Left forelimb (tissue), 1 donor: Measurements from ENCODE around the gene SLC13A1.
"Not testable (repeated sequence)": the region's sequence is repeated elsewhere in the genome, so short reads cannot be mapped to it uniquely, and the experiment has no call there.

Experiments used
- DNase-seq: peaks from one replicate; pipeline ENCODE4 v3.0.0-alpha.2; 2018; ENCODE audit warnings: low spot score

SLC13A1 gene, protein sequence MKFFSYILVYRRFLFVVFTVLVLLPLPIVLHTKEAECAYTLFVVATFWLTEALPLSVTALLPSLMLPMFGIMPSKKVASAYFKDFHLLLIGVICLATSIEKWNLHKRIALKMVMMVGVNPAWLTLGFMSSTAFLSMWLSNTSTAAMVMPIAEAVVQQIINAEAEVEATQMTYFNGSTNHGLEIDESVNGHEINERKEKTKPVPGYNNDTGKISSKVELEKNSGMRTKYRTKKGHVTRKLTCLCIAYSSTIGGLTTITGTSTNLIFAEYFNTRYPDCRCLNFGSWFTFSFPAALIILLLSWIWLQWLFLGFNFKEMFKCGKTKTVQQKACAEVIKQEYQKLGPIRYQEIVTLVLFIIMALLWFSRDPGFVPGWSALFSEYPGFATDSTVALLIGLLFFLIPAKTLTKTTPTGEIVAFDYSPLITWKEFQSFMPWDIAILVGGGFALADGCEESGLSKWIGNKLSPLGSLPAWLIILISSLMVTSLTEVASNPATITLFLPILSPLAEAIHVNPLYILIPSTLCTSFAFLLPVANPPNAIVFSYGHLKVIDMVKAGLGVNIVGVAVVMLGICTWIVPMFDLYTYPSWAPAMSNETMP

GRCh38 chr7:123199883-123200282 is at the start of gene SLC13A1:
Gene SLC13A1 (minus strand): TSS chr7:123199969. CDS start chr7:123199946, 23 bp downstream.
- no peak for DNase-seq

- DNase-seq, result no peak
Observed at GRCh38 chr7:123244768-123245167, 45.0 kb upstream of the SLC13A1 start.

DNA sequence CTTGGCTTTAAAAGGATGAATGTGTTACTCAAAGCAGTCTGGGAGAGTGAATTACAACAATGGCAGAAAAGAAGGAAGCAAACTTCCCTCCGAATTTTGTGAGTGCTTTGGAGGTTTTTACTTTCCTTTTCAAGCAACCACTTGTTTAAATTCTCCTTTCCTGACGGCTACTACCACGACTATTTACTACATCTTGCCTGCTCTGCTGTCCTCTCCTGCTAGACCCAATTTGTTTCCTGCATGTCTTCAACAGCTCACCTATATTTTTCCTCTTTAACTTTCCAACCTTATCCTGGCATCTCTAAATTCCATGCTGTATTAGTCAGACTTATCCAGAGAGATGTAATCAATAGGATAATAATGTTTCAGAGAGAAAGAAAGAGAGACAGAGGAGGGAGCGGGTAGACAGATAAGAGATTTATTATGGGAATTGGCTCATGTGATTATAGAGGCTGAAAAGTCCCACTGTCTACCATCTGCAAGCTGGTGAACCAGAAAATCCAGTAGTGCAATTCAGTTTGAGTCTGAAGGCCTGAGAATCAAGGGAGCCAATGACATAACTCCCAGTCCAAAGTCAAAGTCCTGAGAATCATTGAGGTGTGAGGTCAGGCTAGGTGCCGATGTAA is 42.8 kb upstream of the SLC13A1 start:
- DNase-seq, result no peak

- no peak for DNase-seq
Observed at GRCh38 chr7:123241809-123242208, 42.0 kb upstream of the SLC13A1 start.

DNA sequence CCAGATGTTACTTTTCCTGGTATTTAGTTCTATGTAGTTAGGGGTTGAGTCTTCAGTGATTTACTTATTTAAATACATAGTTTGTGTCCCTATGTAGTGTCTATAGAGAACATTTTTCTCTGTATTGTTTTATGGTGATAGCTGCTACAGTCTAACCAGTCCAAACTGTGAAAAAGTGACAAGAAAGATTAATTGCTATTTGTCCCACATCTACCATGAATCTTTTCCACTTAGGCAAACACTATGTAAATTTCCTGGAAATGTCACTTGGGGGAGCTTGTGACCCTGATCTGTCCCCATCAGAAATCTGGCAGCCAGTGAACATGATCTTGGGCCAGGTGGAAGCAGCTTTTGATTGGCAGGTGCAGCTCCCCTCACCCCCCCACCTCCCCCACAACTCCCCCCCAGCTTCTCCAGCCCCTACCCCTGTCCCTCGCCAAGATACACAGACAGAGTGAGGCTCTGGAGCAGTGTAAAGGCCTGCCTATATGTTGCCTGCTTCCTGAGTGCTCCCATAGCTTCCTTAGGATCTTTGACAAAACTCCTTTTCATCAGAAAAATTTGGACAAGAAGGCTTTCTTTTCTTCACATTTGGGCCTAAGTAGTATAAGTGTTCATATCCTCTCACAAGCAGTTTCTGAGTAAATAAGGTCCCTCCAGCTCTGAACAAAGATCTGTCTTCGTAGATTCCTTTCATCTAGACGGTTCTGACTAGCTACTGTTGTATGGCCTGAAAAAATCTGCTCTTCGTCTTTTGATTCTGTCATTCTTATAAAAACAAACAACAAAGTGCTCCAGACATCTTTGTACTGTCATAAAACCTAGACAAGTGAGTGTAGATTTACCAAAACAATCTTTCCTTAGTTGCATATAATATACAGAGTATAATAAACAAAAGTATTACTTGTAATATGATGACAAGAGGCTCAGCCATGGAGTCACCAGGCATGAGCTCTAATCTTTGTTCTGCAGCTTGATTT is 31.5 kb upstream of the SLC13A1 start:
- DNase-seq, result no peak

GRCh38 chr7:123230603-123231002 is 30.8 kb upstream of the SLC13A1 start:
- no peak for DNase-seq

GRCh38 chr7:123230147-123230546 is 30.4 kb upstream of the SLC13A1 start:
- no peak for DNase-seq

- no peak for DNase-seq
Observed at GRCh38 chr7:123229426-123229825, 29.7 kb upstream of the SLC13A1 start.

DNA sequence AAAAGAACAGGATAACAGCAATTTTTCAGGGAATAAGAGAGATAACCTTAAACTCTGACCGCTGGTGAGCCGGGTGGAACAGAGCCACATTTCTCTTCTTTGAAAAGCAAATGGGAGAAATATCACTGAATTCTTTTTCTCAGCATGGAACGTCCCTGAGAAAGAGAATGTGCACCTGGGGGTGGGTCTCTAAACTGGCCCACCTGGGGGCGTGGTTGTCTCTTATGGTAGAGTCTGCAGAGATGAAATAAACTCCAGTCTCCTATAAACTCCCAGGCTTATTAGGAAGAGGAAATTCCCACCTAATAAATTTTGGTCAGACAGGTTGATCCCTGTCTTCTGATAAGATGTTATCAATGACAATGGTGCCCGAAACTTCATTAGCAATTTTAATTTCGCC is 27.9 kb upstream of the SLC13A1 start:
- DNase-seq, result not testable (repeated sequence)

DNA sequence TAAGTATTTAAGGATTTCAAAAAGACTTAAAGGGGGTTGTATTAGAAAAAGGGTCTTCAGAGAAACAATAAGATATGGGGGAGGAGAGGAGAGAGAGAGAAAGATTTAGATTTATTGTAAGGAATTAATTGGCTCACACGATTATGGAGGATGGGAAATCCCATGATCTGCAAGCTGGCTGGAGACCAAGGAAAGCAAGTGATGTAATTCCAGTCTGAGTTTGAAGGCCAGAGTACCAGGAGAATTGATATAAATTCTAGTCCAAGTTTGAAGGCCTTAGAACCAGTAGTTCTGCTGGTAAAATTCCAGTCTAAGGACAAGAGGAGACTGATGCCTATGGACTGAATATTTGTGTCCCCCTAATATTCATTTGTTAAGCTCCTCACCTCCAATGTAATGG is 20.6 kb upstream of the SLC13A1 start:
- no peak for DNase-seq

GRCh38 chr7:123218866-123219265 is 19.1 kb upstream of the SLC13A1 start:
- no peak for DNase-seq

- DNase-seq, result no peak
Observed at GRCh38 chr7:123216825-123217224, 17.1 kb upstream of the SLC13A1 start.

DNA sequence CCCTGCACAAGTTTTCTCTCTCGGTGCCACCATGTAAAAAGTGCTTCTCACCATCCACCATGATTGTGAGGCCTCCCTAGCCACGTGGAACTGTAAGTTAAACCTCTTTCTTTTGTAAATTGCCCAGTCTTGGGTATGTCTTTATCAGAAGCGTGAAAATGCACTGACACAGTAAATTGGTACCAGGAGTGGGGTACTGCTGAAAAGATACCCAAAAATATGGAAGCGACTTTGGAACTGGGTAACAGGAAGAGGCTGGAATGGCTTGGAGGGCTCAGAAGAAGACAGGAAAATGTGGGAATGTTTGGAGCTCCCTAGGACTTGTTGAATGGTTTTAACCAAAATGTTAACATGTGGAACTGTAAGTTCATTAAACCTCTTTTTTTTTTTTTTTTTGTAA is 15.6 kb upstream of the SLC13A1 start:
- no peak for DNase-seq

DNA sequence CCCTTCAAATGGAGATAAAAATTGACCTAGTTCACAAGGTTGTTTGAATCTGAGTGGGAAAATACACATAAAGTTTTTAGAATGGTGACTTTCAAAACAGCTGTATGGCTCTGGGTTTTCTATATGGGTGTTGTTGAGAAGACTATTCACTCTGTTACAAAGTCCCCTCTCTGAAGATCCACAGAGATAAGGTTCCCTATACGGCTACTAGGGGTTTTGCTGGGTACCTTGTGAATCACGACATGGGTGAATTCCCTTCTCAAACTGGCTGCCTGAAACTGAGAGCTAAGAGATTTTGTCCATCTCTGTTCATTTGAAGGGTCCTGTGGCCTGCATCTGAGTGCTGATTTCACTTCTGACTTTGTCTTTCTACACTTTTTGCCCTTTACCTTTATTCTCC is 11.8 kb upstream of the SLC13A1 start:
- no peak for DNase-seq

GRCh38 chr7:123210986-123211385 is 11.2 kb upstream of the SLC13A1 start:
- DNase-seq, result no peak

- DNase-seq, result no peak
Observed at GRCh38 chr7:123209786-123210185, 10.0 kb upstream of the SLC13A1 start.

GRCh38 chr7:123208793-123209192 is 9.0 kb upstream of the SLC13A1 start:
- no peak for DNase-seq

GRCh38 chr7:123204206-123204835 is 4.6 kb upstream of the SLC13A1 start:
- no peak for DNase-seq

DNA sequence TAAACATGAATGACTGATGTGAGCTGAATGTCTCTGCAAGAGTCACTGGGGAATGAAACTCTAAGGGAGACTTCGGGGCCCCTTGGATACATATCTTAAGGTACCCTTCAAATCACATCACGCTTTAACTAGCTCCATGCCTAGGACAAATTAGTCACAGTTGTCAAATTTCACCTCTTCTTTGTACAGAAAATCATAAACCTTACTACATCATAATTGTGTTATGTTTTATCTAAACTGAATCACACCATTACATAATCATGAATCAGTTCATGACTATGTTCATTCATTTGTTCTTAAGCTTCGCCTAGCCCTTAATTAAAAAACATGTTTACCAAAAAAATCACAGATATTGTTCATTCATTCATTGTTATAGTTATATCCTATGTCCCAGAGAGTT is 2.1 kb upstream of the SLC13A1 start:
- no peak for DNase-seq

DNA sequence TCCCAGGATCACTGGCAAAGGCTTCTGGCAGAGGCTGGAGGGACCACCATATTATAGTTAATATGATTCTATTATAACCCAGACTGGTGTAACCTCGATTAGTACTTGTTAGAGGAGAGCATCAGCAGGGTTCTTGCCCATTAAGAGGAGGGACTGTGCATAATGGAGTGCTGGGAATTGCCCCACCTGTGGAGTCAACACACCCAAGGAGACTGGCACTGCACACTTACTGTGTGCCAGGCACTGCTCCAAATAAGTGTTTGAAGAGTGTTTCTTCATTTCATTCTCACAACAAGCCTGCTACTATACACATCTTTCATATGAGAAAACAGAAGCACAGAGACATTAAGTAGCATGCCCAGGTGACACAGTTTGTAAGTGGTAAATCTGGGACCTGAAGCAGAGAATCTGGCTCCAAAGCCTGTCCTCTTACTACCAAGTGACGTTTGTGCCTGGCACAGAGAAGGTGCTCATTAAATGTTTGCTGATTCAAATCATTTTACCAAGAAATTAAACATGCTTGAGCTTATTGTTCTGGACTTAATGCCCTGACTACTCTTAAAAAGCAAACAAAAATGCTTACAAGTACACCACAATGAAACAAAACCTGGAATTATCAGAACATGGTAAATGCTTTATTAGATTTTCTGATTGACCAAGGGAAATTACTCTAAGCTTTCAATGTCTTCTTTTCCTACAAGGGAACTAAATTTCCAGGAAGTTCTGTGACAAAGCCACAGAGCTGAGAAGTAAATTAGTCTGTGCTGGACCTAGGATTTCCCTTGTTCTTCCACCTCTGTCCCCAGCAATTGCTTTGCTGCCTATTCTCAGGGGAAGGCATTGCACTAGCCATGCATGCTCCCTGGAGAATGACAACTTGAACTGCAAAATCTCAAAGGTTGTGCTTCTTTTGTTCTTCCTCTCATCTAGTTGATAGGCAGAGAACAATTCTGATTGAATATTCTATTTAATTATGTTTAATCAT is 809 bp downstream of the SLC13A1 start:
- DNase-seq, result no peak
